Effector CD8-positive, alpha-beta T cell (primary cell): ENCODE results near the gene ASPRV1.

Experiments used
- DNase-seq: peaks from one replicate; lab custom pipeline; 2025; lab: John Stamatoyannopoulos, UW

ASPRV1 gene

GRCh38 chr2:69943000-69943842 is 18.2 kb downstream of the ASPRV1 start:
- no peak for DNase-seq

GRCh38 chr2:69940691-69941090 is 20.7 kb downstream of the ASPRV1 start:
- no peak for DNase-seq

- no peak for DNase-seq
Measured at GRCh38 chr2:69939722-69940121, 21.7 kb downstream of the ASPRV1 start.

- DNase-seq: no peak
Measured at GRCh38 chr2:69937968-69938367, 23.5 kb downstream of the ASPRV1 start.

- no peak for DNase-seq
Measured at GRCh38 chr2:69936906-69937305, 24.5 kb downstream of the ASPRV1 start.

- DNase-seq: no peak
Measured at GRCh38 chr2:69935011-69935410, 26.4 kb downstream of the ASPRV1 start.

GRCh38 chr2:69934614-69934908 is 26.9 kb downstream of the ASPRV1 start:
- no peak for DNase-seq

GRCh38 chr2:69933839-69934613 is 27.4 kb downstream of the ASPRV1 start:
- no peak for DNase-seq

GRCh38 chr2:69933254-69933828 is 28.1 kb downstream of the ASPRV1 start:
- no peak for DNase-seq

GRCh38 chr2:69932596-69932922 is 28.9 kb downstream of the ASPRV1 start:
- DNase-seq: no peak

- no peak for DNase-seq
Measured at GRCh38 chr2:69931832-69932595, 29.4 kb downstream of the ASPRV1 start.

GRCh38 chr2:69926849-69927515 is 34.4 kb downstream of the ASPRV1 start:
- no peak for DNase-seq

- no peak for DNase-seq
Measured at GRCh38 chr2:69923116-69923515, 38.3 kb downstream of the ASPRV1 start.

- no peak for DNase-seq
Measured at GRCh38 chr2:69918401-69918800, 43.0 kb downstream of the ASPRV1 start.

- DNase-seq: no peak
Measured at GRCh38 chr2:69917852-69918251, 43.6 kb downstream of the ASPRV1 start.

- no peak for DNase-seq
Measured at GRCh38 chr2:69916106-69916505, 45.3 kb downstream of the ASPRV1 start.

GRCh38 chr2:69914950-69915945 is 46.2 kb downstream of the ASPRV1 start, which contains the start of gene MXD1:
Gene MXD1 (plus strand): TSS chr2:69915109. CDS start chr2:69915331, 222 bp downstream.
- no peak for DNase-seq

- DNase-seq: peak; percentile 99
Measured at GRCh38 chr2:69914164-69914949, 47.1 kb downstream of the ASPRV1 start.

GRCh38 chr2:69911985-69912563 is 49.4 kb downstream of the ASPRV1 start:
- no peak for DNase-seq
